ENCODE measurements around the gene NACC2.
A peak's percentile ranks its signal among the peaks of the same experiment; 100 is the strongest.

NACC2 gene

DNA sequence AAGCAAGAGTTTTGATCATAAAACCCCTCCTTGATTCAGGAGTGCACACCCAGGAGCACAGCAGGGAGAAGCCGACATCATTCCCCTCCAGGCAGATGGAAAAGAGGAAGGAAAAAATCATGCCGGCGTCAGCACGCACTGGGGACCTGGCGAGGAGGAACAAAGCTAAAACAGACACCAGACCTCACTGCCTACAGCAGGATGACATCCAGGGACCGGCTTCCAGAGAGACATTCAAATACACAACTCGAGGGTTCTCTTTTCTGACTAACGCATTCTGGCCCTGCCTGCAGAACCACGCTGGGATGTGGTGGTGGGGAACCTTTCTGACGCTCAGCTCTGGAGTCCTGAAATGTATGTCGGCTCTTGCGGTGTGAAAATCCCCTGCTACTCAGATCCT lies 136.6 kb downstream of the NACC2 start:
- peak overlapping the region; percentile 29 for H3K27ac Mint-ChIP-seq
- no peak for DNase-seq

DNA sequence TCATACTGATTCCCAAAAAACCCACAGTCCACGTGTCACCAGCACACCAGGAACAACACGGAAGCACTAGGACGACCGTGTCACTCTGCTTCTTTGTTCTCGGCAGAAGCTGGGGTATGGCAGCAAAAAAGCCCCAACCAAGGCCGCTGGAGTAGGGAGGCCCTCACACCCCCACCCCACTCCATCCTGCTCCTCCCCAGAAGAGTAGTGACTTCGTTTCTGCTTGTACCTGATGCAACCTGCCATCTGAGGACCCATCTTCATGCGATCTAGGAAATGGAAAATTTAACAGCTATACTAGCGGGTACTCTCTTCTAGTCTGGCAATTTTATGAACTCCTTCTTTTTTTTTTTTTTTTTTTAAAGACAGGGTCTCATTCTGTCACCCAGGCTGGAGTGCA lies 137.7 kb downstream of the NACC2 start:
- H3K4me1 Mint-ChIP-seq, result peaks cover 60% of the 10 kb centered on the region

More for the DNA sequence above, 136.6 kb downstream of the NACC2 start:
- H3K36me3 Mint-ChIP-seq (ENCODE audit: low read depth), result peaks cover 10% of the 10 kb centered on the region
- H3K4me1 Mint-ChIP-seq, result peaks cover 53% of the 10 kb centered on the region
- H3K9me3 Mint-ChIP-seq, result no peaks in the 10 kb centered on the region
- TF ChIP-seq, protein P1, sequence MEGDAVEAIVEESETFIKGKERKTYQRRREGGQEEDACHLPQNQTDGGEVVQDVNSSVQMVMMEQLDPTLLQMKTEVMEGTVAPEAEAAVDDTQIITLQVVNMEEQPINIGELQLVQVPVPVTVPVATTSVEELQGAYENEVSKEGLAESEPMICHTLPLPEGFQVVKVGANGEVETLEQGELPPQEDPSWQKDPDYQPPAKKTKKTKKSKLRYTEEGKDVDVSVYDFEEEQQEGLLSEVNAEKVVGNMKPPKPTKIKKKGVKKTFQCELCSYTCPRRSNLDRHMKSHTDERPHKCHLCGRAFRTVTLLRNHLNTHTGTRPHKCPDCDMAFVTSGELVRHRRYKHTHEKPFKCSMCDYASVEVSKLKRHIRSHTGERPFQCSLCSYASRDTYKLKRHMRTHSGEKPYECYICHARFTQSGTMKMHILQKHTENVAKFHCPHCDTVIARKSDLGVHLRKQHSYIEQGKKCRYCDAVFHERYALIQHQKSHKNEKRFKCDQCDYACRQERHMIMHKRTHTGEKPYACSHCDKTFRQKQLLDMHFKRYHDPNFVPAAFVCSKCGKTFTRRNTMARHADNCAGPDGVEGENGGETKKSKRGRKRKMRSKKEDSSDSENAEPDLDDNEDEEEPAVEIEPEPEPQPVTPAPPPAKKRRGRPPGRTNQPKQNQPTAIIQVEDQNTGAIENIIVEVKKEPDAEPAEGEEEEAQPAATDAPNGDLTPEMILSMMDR (IDR thresholded peaks at IDR 0.05), result no peak
- H3K27me3 Mint-ChIP-seq (ENCODE audit: low read depth, poor library complexity), result peaks cover 22% of the 10 kb centered on the region
- no peak overlapping the region for H3K4me3 Mint-ChIP-seq

DNA sequence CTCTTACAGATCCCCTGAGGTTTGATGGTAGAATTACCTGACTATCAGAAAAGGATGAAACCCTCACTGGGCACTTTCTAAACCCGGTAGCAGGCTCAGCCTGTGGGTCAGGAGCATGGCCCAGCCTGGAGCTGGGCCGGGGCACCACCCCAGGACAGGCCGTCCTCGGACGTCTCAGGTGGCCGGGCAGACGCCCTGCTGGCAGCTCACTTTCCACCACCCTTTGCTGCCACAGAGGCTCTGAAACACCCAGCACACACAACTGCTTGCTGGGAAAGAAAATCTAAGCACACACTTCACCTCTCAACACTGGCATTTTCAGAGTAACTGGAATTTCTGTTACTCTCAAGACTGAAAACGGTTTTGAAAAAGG lies 138.3 kb downstream of the NACC2 start:
- TF ChIP-seq, protein P1 (IDR thresholded peaks at IDR 0.05), result no peak
- no peaks in the 10 kb centered on the region for H3K9me3 Mint-ChIP-seq
- H3K4me3 Mint-ChIP-seq, result no peak overlapping the region
- DNase-seq, result no peak
- peaks cover 8% of the 10 kb centered on the region for H3K27me3 Mint-ChIP-seq (ENCODE audit: low read depth, poor library complexity)
- H3K27ac Mint-ChIP-seq, result no peak overlapping the region
- H3K36me3 Mint-ChIP-seq (ENCODE audit: low read depth), result peaks cover 15% of the 10 kb centered on the region
- H3K4me1 Mint-ChIP-seq, result peaks cover 60% of the 10 kb centered on the region

More for the DNA sequence above, 137.7 kb downstream of the NACC2 start:
- Mint-ChIP-seq H3K36me3 (ENCODE audit: low read depth) (peaks cover 15% of the 10 kb centered on the region), H3K4me3 (no peak overlapping the region), H3K9me3 (no peaks in the 10 kb centered on the region), H3K27ac (no peak overlapping the region), H3K27me3 (ENCODE audit: low read depth, poor library complexity) (peaks cover 15% of the 10 kb centered on the region)
- no peak for DNase-seq
- TF ChIP-seq, protein P1 (IDR thresholded peaks at IDR 0.05), result no peak

Measured in nephron progenitor cell (in vitro differentiated cells).